Fibroblast of gingiva (primary cell): Measurements from ENCODE around the gene TMEM168.
"Not testable (repeated sequence)": the region's sequence is repeated elsewhere in the genome, so short reads cannot be mapped to it uniquely, and the experiment has no call there.

ENCODE experiments used
- DNase-seq: peaks from one replicate; pipeline ENCODE4 v3.0.0-alpha.2; 2011; ENCODE audit warnings: low read depth

The TMEM168 gene

GRCh38 chr7:112789817-112790585 lies at the start of gene TMEM168:
Gene TMEM168, minus strand, starts transcription at chr7:112790393. Its CDS starts 5,568 bp downstream, at chr7:112784825.
- DNase-seq, result peak; percentile 78

- not testable (repeated sequence) for DNase-seq
Measured at GRCh38 chr7:112835928-112836327, 45.7 kb upstream of the TMEM168 start.

- no peak for DNase-seq
Measured at GRCh38 chr7:112833082-112833481, 42.9 kb upstream of the TMEM168 start.

GRCh38 chr7:112830769-112831168 lies 40.6 kb upstream of the TMEM168 start:
- no peak for DNase-seq

GRCh38 chr7:112828696-112829095 lies 38.5 kb upstream of the TMEM168 start:
- DNase-seq, result no peak

- DNase-seq, result no peak
Measured at GRCh38 chr7:112821345-112821744, 31.2 kb upstream of the TMEM168 start.

- DNase-seq, result no peak
Measured at GRCh38 chr7:112819536-112819935, 29.3 kb upstream of the TMEM168 start.

- DNase-seq, result no peak
Measured at GRCh38 chr7:112806156-112806555, 16.0 kb upstream of the TMEM168 start.

GRCh38 chr7:112802406-112802805 lies 12.2 kb upstream of the TMEM168 start:
- no peak for DNase-seq

GRCh38 chr7:112800486-112800885 lies 10.3 kb upstream of the TMEM168 start:
- no peak for DNase-seq

GRCh38 chr7:112799448-112800120 lies 9.4 kb upstream of the TMEM168 start:
- no peak for DNase-seq

GRCh38 chr7:112798274-112799159 lies 8.3 kb upstream of the TMEM168 start:
- DNase-seq, result no peak

- DNase-seq, result not testable (repeated sequence)
Measured at GRCh38 chr7:112796552-112796951, 6.4 kb upstream of the TMEM168 start.

GRCh38 chr7:112792441-112792840 lies 2.2 kb upstream of the TMEM168 start:
- no peak for DNase-seq

GRCh38 chr7:112791465-112792168 lies 1.4 kb upstream of the TMEM168 start:
- DNase-seq, result no peak

GRCh38 chr7:112790586-112791003 lies 402 bp upstream of the TMEM168 start:
- no peak for DNase-seq

- DNase-seq, result no peak
Measured at GRCh38 chr7:112789453-112789816, 758 bp downstream of the TMEM168 start.

GRCh38 chr7:112788778-112789343 lies 1.3 kb downstream of the TMEM168 start:
- DNase-seq, result no peak

GRCh38 chr7:112784603-112785002 lies 5.6 kb downstream of the TMEM168 start:
- no peak for DNase-seq

GRCh38 chr7:112782498-112782897 lies 7.7 kb downstream of the TMEM168 start:
- no peak for DNase-seq

- DNase-seq, result no peak
Measured at GRCh38 chr7:112781558-112781957, 8.6 kb downstream of the TMEM168 start.

GRCh38 chr7:112781110-112781509 lies 9.1 kb downstream of the TMEM168 start:
- DNase-seq, result no peak
